ENCODE measurements around the gene GUCY1A2. TPM values are rescaled to one million over a fixed set of nuclear protein-coding genes. Genes with fewer than 3 reads are reported as not detected.
A peak's percentile ranks its signal among the peaks of the same experiment; 100 is the strongest.

Gene GUCY1A2
- total RNA-seq, 1 donor: 0.43 TPM

- no peak for DNase-seq (ENCODE audit: low read depth)
- no peak for TF ChIP-seq CTCF (IDR thresholded peaks at IDR 0.05; ENCODE audit: insufficient read depth, low read depth, low read length)
These were observed 46.4 kb downstream of the GUCY1A2 start for GRCh38 chr11:106971864-106972263.

GRCh38 chr11:106969644-106970355, 48.5 kb downstream of the GUCY1A2 start:
- peak; percentile 42 for DNase-seq (ENCODE audit: low read depth)
- H3K4me3 ChIP-seq (ENCODE audit: low read depth, low read length): no peak overlapping the region
- TF ChIP-seq CTCF (IDR thresholded peaks at IDR 0.05; ENCODE audit: insufficient read depth, low read depth, low read length): no peak

More at GRCh38 chr11:106971864-106972263, 46.4 kb downstream of the GUCY1A2 start:
- H3K4me3 ChIP-seq (ENCODE audit: low read depth, low read length): no peak overlapping the region

- TF ChIP-seq CTCF (IDR thresholded peaks at IDR 0.05; ENCODE audit: insufficient read depth, low read depth, low read length): no peak
- no peak overlapping the region for H3K4me3 ChIP-seq (ENCODE audit: low read depth, low read length)
- DNase-seq (ENCODE audit: low read depth): no peak
These were observed 55.3 kb downstream of the GUCY1A2 start for GRCh38 chr11:106962995-106963394.

- TF ChIP-seq CTCF (IDR thresholded peaks at IDR 0.05; ENCODE audit: insufficient read depth, low read depth, low read length): no peak
- H3K4me3 ChIP-seq (ENCODE audit: low read depth, low read length): no peak overlapping the region
- DNase-seq (ENCODE audit: low read depth): peak; percentile 76
These were observed 56.8 kb downstream of the GUCY1A2 start for GRCh38 chr11:106961518-106961917.

GRCh38 chr11:106961048-106961447, 57.2 kb downstream of the GUCY1A2 start:
- TF ChIP-seq CTCF (IDR thresholded peaks at IDR 0.05; ENCODE audit: insufficient read depth, low read depth, low read length): no peak
- no peak for DNase-seq (ENCODE audit: low read depth)
- H3K4me3 ChIP-seq (ENCODE audit: low read depth, low read length): no peak overlapping the region

- H3K4me3 ChIP-seq (ENCODE audit: low read depth, low read length): no peak overlapping the region
- TF ChIP-seq CTCF (IDR thresholded peaks at IDR 0.05; ENCODE audit: insufficient read depth, low read depth, low read length): no peak
- peak; percentile 14 for DNase-seq (ENCODE audit: low read depth)
These were observed 58.5 kb downstream of the GUCY1A2 start for GRCh38 chr11:106959800-106960199.

GRCh38 chr11:106959386-106959785, 58.9 kb downstream of the GUCY1A2 start:
- no peak overlapping the region for H3K4me3 ChIP-seq (ENCODE audit: low read depth, low read length)
- no peak for TF ChIP-seq CTCF (IDR thresholded peaks at IDR 0.05; ENCODE audit: insufficient read depth, low read depth, low read length)
- no peak for DNase-seq (ENCODE audit: low read depth)
